Endometrium (tissue), 2 donors: Measurements from ENCODE around the gene C1QTNF6.

Experiments used
- FAIRE-seq: peaks from 2 replicates; lab custom pipeline; 2012; peaks lifted over from hg19 to GRCh38; lab: Jason Lieb, UNC
- donor health status: control.
- donor health status: control.

The C1QTNF6 gene

GRCh38 chr22:37162221-37163095, 25.6 kb downstream of the C1QTNF6 start:
- no peak for FAIRE-seq

- no peak for FAIRE-seq
Observed at GRCh38 chr22:37161443-37161842, 26.6 kb downstream of the C1QTNF6 start.

GRCh38 chr22:37160027-37160426, 28.0 kb downstream of the C1QTNF6 start:
- no peak for FAIRE-seq

- FAIRE-seq, result no peak
Observed at GRCh38 chr22:37158963-37159290, 29.1 kb downstream of the C1QTNF6 start.

GRCh38 chr22:37157516-37158285, 30.3 kb downstream of the C1QTNF6 start:
- no peak for FAIRE-seq

GRCh38 chr22:37156686-37157435, 31.2 kb downstream of the C1QTNF6 start:
- no peak for FAIRE-seq

- no peak for FAIRE-seq
Observed at GRCh38 chr22:37155971-37156370, 32.1 kb downstream of the C1QTNF6 start.

- no peak for FAIRE-seq
Observed at GRCh38 chr22:37154925-37155712, 32.9 kb downstream of the C1QTNF6 start.

GRCh38 chr22:37153901-37154300, 34.1 kb downstream of the C1QTNF6 start:
- FAIRE-seq, result no peak

GRCh38 chr22:37151401-37151800, 36.6 kb downstream of the C1QTNF6 start:
- no peak for FAIRE-seq

- FAIRE-seq, result no peak
Observed at GRCh38 chr22:37150701-37151100, 37.3 kb downstream of the C1QTNF6 start.

GRCh38 chr22:37148742-37149665, 39.0 kb downstream of the C1QTNF6 start:
- FAIRE-seq, result no peak

GRCh38 chr22:37148031-37148651, 39.9 kb downstream of the C1QTNF6 start:
- FAIRE-seq, result no peak

- FAIRE-seq, result no peak
Observed at GRCh38 chr22:37147186-37147990, 40.7 kb downstream of the C1QTNF6 start.

GRCh38 chr22:37146507-37147180, 41.4 kb downstream of the C1QTNF6 start:
- FAIRE-seq, result no peak

GRCh38 chr22:37146051-37146385, 42.0 kb downstream of the C1QTNF6 start:
- no peak for FAIRE-seq

- no peak for FAIRE-seq
Observed at GRCh38 chr22:37145180-37146050, 42.6 kb downstream of the C1QTNF6 start.

GRCh38 chr22:37144180-37144554, 43.9 kb downstream of the C1QTNF6 start:
- FAIRE-seq, result no peak
